HL-60 (cell line): ENCODE data around the gene IPO13.

ENCODE experiments used
- DNase-seq, 2 experiments: peaks; one replicate each; pipeline ENCODE4 v3.0.0-alpha.2; 2010 to 2020; ENCODE audit warnings: low read depth in 1 of 2, low spot score in 1 of 2
- H3K27ac ChIP-seq: fragments of 250-450 bp; sonication (Bioruptor Pico); replicated peaks from 2 replicates; pipeline ENCODE4 v1.5.1; 2020; ENCODE audit warnings: mild to moderate bottlenecking, moderate library complexity
- H3K27me3 ChIP-seq: fragments of 250-450 bp; sonication (Bioruptor Pico); 2 replicates; pipeline ENCODE4 v1.5.1; 2021; ENCODE audit warnings: mild to moderate bottlenecking, moderate library complexity; ENCODE audit not compliant: insufficient read depth, poor library complexity, severe bottlenecking
- H3K4me3 ChIP-seq: replicated peaks from 2 replicates; pipeline ENCODE4 v1.5.1; 2011; ENCODE audit warnings: mild to moderate bottlenecking, control low read depth, low read length; ENCODE audit not compliant: insufficient read depth
- CTCF ChIP-seq: IDR thresholded peaks from one replicate; pipeline ENCODE4 v1.5.1; 2011; ENCODE audit warnings: low read length, control low read depth, inconsistent platforms; ENCODE audit not compliant: insufficient read depth
- GABPA ChIP-seq: IDR thresholded peaks from 2 replicates; pipeline ENCODE4 v1.6.1; 2012; ENCODE audit warnings: low read depth
- POLR2AphosphoS5 ChIP-seq: IDR thresholded peaks from 2 replicates; pipeline ENCODE4 v1.6.1; 2012; ENCODE audit warnings: low read depth
- REST ChIP-seq: IDR thresholded peaks from 2 replicates; pipeline ENCODE4 v1.6.1; 2012; ENCODE audit warnings: low read depth; ENCODE audit not compliant: insufficient replicate concordance
- SPI1 ChIP-seq: IDR thresholded peaks from 2 replicates; pipeline ENCODE4 v1.6.1; 2012; ENCODE audit warnings: low read depth, mild to moderate bottlenecking, borderline replicate concordance

The IPO13 gene

GRCh38 chr1:43969746-43970466 is 23.2 kb downstream of the IPO13 start, which contains the start of gene DPH2:
TSS of gene DPH2 (plus strand) at chr1:43970010. CDS start at chr1:43970176, 166 bp downstream.
- TF ChIP-seq SPI1 (no peak), CTCF (no peak), GABPA (peak; percentile 94), REST (no peak), POLR2AphosphoS5 (no peak; the same call in 1 of the 2 replicates)
- Histone ChIP-seq H3K27ac (peak within 1 kb of the TSS; percentile 70), H3K27me3 (no peaks in the 10 kb centered on the region), H3K4me3 (peak within 1 kb of the TSS; percentile 98)
- peak; percentile 95 to 99 for DNase-seq

DNA sequence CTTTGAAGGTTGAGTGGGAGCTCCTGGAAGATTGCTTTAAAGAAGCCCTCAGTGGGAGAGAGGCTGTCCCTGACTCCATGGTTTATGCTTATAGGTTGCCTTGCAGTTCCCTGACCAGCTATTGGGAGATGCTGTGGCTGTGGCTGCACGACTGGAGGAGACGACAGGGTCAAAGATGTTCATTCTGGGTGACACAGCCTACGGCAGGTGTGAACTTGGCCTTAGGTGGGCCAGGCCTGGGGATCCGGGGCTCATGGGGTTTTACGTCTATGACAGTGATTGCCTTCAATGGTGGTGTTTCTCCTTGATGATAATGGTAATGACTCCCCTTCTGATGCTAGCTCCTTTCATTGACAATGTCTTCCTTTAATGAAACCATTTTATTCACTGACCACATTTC is 23.8 kb downstream of the IPO13 start:
- Histone ChIP-seq H3K27me3 (no peaks in the 10 kb centered on the region), H3K4me3 (peak overlapping the region; percentile 98), H3K27ac (peak overlapping the region; percentile 70)
- no peak for DNase-seq
- TF ChIP-seq REST (no peak), CTCF (no peak), SPI1 (no peak), GABPA (no peak), POLR2AphosphoS5 (no peak)

GRCh38 chr1:43970911-43971310 is 24.2 kb downstream of the IPO13 start:
- DNase-seq, result no peak
- TF ChIP-seq REST (no peak), SPI1 (no peak), POLR2AphosphoS5 (no peak), GABPA (no peak), CTCF (no peak)
- no peaks in the 10 kb centered on the region for H3K27me3 ChIP-seq
- H3K4me3 ChIP-seq, result peak overlapping the region; percentile 98
- H3K27ac ChIP-seq, result no peak overlapping the region
